Stomach (tissue), 9 donors: ENCODE results near the gene SYNPR. TPM values are rescaled to one million over a fixed set of nuclear protein-coding genes. Genes with fewer than 3 reads are reported as not detected.

Experiments used
- DNase-seq, 2 donors: peaks; one replicate each; pipeline versions ENCODE4 v3.0.0 to v3.0.0-alpha.2; 2013 to 2019
- H3K27ac ChIP-seq, 5 donors: fragments of 200-600 bp in 4 of 5; sonication (generic) in 4 of 5; one replicate each; pipeline ENCODE4 v1.5.1; 2013 to 2019; ENCODE audit warnings: mild to moderate bottlenecking in 1 of 5, moderate library complexity in 1 of 5
- H3K27me3 ChIP-seq, 3 donors: fragments of 200-600 bp; sonication (generic); one replicate each; pipeline ENCODE4 v1.5.1; 2017 to 2019; ENCODE audit warnings: mixed run types in 1 of 3
- H3K36me3 ChIP-seq, 4 donors: fragments of 200-600 bp; sonication (generic); 1 replicate in 3 of 4; 2 replicates in 1 of 4; pipeline ENCODE4 v1.5.1; 2016 to 2019
- H3K4me1 ChIP-seq, 4 donors: fragments of 200-600 bp; sonication (generic); one replicate each; pipeline ENCODE4 v1.5.1; 2016 to 2019
- H3K4me3 ChIP-seq, 4 donors: fragments of 200-600 bp; sonication (generic) in 3 of 4; one replicate each; pipeline ENCODE4 v1.5.1; 2016 to 2019; ENCODE audit warnings: mild to moderate bottlenecking in 1 of 4
- H3K9me3 ChIP-seq, 4 donors: fragments of 200-600 bp; sonication (generic); one replicate each; pipeline ENCODE4 v1.5.1; 2016 to 2019
- EP300 ChIP-seq: sonication (generic); formaldehyde crosslinking; IDR thresholded peaks from one replicate; pipeline ENCODE4 v1.6.1; 2017; ENCODE audit warnings: antibody characterized with exemption
- POLR2A ChIP-seq, 4 donors: fragments of 450-650 bp; IDR thresholded peaks; one replicate each; pipeline ENCODE4 v1.6.1; 2016; ENCODE audit warnings: antibody characterized with exemption in 4 of 4, control low read depth in 2 of 4, mild to moderate bottlenecking in 1 of 4, moderate library complexity in 1 of 4
- POLR2AphosphoS5 ChIP-seq, 3 donors: sonication (generic); formaldehyde crosslinking; IDR thresholded peaks; one replicate each; pipeline ENCODE4 v1.6.1; 2016; ENCODE audit warnings: antibody characterized with exemption in 3 of 3
- WGBS, 5 donors: extraction: QIAGEN DNeasy Blood & Tissue Kit in 3 of 5; methylation state at CpG; one replicate each; pipeline versions ENCODE4 v1.1.5 to v1.1.7; 2013 to 2018; 5-methylcytosine and 5-hydroxymethylcytosine counted together
- intact Hi-C: fragments of 100-400 bp; cut with DNase I; formaldehyde crosslinking; loops from one replicate; pipeline ENCODE4 v1.15.1; 2023; ENCODE audit warnings: low total_unique reads
- polyA plus RNA-seq, 3 donors: library from polyadenylated mRNA; stranded (reverse); fragments of 200-250 nt; gene quantifications; one replicate each; pipeline ENCODE4 v1.2.3, GENCODE V29; 2013
- total RNA-seq, 5 donors: library from RNA; depleted of rRNA; stranded (reverse); fragments of >200 nt; gene quantifications; one replicate each; pipeline versions ENCODE4 v1.1.0 to v1.2.3, GENCODE V29; 2014 to 2016
- TF ChIP-seq, protein P1 (sequence below), 7 experiments: fragments of 450-650 bp in 4 of 7; fragments of 200-600 bp in 3 of 7; sonication (generic) in 3 of 7; IDR thresholded peaks; one replicate each; pipeline ENCODE4 v1.5.1; 2016 to 2019; ENCODE audit warnings: antibody characterized with exemption in 7 of 7, control low read depth in 2 of 7, mild to moderate bottlenecking in 1 of 7
- donor health status: healthy with polysubstance abuse.
- donor health status: Bipolar disorder and iron deficiency.
- donor health status: healthy.

The SYNPR gene
- total and polyA plus RNA-seq, 8 donors = 0.13 to 1.7 (median 0.31) TPM; not detected in 3

DNA sequence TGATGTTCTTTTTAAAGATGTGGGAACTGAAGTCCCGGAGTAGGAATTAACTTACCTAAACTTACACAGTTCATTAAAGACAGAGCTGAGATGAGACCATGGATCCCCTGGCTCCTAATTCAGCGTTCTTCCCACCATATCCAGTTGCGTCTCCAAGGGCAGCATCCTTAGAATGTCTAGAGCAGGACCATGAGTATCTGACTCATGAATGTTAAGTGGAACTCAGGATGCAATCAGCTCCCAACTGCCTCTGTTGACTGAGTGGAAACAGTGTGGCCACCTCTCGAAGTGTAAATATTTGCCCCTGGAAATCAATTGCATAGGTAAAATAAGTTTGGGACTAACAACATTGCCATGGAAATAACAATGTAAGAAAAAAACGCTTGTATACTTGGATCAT, 376.8 kb downstream of the SYNPR start:
- no peaks in the 10 kb centered on the region for H3K27me3 ChIP-seq
- no peak overlapping the region for H3K27ac ChIP-seq
- no peaks in the 10 kb centered on the region for H3K36me3 ChIP-seq
- H3K4me1 ChIP-seq = no peaks in the 10 kb centered on the region
- TF ChIP-seq, protein P1, sequence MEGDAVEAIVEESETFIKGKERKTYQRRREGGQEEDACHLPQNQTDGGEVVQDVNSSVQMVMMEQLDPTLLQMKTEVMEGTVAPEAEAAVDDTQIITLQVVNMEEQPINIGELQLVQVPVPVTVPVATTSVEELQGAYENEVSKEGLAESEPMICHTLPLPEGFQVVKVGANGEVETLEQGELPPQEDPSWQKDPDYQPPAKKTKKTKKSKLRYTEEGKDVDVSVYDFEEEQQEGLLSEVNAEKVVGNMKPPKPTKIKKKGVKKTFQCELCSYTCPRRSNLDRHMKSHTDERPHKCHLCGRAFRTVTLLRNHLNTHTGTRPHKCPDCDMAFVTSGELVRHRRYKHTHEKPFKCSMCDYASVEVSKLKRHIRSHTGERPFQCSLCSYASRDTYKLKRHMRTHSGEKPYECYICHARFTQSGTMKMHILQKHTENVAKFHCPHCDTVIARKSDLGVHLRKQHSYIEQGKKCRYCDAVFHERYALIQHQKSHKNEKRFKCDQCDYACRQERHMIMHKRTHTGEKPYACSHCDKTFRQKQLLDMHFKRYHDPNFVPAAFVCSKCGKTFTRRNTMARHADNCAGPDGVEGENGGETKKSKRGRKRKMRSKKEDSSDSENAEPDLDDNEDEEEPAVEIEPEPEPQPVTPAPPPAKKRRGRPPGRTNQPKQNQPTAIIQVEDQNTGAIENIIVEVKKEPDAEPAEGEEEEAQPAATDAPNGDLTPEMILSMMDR (IDR thresholded peaks at IDR 0.05) = no peak
- TF ChIP-seq EP300 (no peak), POLR2A (IDR thresholded peaks at IDR 0.05) (no peak), POLR2AphosphoS5 (IDR thresholded peaks at IDR 0.05) (no peak)
- no peak for DNase-seq
- H3K4me3 ChIP-seq = no peak overlapping the region
- H3K9me3 ChIP-seq = no peaks in the 10 kb centered on the region
- 53 to 79% (median 70%) methylated on average over 5 of the region's 5 CpGs for WGBS, 5 donors
- intact Hi-C loops = no loop called here

DNA sequence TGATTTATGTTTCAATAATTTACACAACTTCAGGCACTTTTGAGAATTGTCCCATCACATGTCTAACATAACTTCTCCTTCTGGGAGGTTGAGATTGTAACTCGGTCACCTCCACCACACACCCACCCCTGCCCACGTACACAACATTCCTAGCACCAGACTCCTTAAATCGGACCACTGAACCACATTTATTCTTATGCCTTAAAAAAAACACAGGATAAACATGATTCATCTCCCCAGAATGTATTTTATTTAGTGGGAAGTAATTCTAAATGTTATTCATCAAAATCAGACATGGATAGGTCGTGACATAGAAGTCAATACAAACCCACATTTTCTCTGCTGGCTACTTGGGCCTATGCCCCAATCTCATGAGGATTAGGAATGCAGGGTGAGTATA, 377.4 kb downstream of the SYNPR start:
- Histone ChIP-seq H3K36me3 (no peaks in the 10 kb centered on the region), H3K27me3 (no peaks in the 10 kb centered on the region), H3K4me3 (no peak overlapping the region), H3K4me1 (no peaks in the 10 kb centered on the region), H3K9me3 (no peaks in the 10 kb centered on the region), H3K27ac (no peak overlapping the region)
- TF ChIP-seq EP300 (no peak), POLR2AphosphoS5 (IDR thresholded peaks at IDR 0.05) (no peak), POLR2A (IDR thresholded peaks at IDR 0.05) (no peak)
- TF ChIP-seq, protein P1 (IDR thresholded peaks at IDR 0.05) = no peak
- intact Hi-C loops = no loop called here
- DNase-seq = no peak
- WGBS, 5 donors = 80 to 86% (median 84%) methylated on average over 4 of the region's 4 CpGs

DNA sequence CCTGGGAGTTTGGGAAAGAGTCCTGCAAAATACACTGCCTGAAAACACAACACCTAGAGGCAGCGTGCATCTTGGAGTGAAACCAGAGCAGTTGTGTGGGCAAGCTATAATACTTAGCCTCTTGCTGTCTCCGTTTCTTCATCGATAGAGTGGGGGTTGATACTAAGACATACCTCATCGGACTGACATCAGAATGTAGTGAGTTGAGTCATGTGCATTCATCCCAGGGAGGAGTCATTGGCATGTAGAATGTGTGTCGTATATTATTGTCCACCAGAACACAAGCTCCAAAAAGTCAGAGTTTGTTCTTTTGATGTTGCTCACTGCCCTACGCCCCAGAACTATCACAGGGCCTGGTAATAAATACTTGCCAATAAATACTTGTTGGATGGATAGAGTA, 378.7 kb downstream of the SYNPR start:
- Histone ChIP-seq H3K27me3 (no peaks in the 10 kb centered on the region), H3K9me3 (no peaks in the 10 kb centered on the region), H3K4me3 (no peak overlapping the region), H3K27ac (no peak overlapping the region), H3K4me1 (no peaks in the 10 kb centered on the region), H3K36me3 (no peaks in the 10 kb centered on the region)
- TF ChIP-seq POLR2AphosphoS5 (IDR thresholded peaks at IDR 0.05) = no peak
- no peak for TF ChIP-seq POLR2A (IDR thresholded peaks at IDR 0.05)
- TF ChIP-seq, protein P1 (IDR thresholded peaks at IDR 0.05) = no peak
- TF ChIP-seq EP300 = no peak
- intact Hi-C loops = no loop called here
- 86 to 95% (median 91%) methylated on average over 6 of the region's 6 CpGs for WGBS, 5 donors
- no peak for DNase-seq

DNA sequence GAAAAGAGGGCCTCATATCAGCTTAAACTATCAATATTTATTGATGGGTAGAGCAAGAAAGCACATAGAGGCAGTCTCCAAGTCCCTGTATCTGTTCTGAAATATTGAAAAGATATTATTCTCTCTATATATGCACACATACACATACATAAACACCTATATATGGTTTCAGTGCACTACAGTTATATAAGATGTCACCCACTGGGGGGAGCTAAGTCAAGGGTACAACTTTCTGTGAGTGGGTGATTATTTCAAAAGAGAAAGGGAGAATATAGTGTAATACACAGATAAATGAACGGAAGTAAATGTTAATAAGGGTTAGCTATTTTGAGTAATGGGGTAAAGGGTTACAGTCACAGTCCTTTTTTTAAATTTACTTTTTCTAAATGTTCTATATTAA, 383.1 kb downstream of the SYNPR start:
- DNase-seq = no peak
- Histone ChIP-seq H3K27ac (no peak overlapping the region), H3K9me3 (no peaks in the 10 kb centered on the region), H3K27me3 (no peaks in the 10 kb centered on the region), H3K36me3 (no peaks in the 10 kb centered on the region), H3K4me3 (no peak overlapping the region), H3K4me1 (no peaks in the 10 kb centered on the region)
- intact Hi-C loops = no loop called here
- 70 to 75% (median 73%) methylated on average over 1 of the region's 1 CpG for WGBS, 5 donors
- TF ChIP-seq, protein P1 (IDR thresholded peaks at IDR 0.05) = no peak
- TF ChIP-seq POLR2AphosphoS5 (IDR thresholded peaks at IDR 0.05) (no peak), POLR2A (IDR thresholded peaks at IDR 0.05) (no peak), EP300 (no peak)
